GM21381 (cell line): ENCODE measurements around the gene MTFP1.

Experiments
- ATAC-seq: cut with Tn5 transposase; IDR thresholded peaks from one replicate; pipeline ENCODE4 v1.9.1; 2021; ENCODE audit warnings: mild to moderate bottlenecking, moderate library complexity; ENCODE audit not compliant: unreplicated experiment

Gene MTFP1, protein sequence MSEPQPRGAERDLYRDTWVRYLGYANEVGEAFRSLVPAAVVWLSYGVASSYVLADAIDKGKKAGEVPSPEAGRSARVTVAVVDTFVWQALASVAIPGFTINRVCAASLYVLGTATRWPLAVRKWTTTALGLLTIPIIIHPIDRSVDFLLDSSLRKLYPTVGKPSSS

DNA sequence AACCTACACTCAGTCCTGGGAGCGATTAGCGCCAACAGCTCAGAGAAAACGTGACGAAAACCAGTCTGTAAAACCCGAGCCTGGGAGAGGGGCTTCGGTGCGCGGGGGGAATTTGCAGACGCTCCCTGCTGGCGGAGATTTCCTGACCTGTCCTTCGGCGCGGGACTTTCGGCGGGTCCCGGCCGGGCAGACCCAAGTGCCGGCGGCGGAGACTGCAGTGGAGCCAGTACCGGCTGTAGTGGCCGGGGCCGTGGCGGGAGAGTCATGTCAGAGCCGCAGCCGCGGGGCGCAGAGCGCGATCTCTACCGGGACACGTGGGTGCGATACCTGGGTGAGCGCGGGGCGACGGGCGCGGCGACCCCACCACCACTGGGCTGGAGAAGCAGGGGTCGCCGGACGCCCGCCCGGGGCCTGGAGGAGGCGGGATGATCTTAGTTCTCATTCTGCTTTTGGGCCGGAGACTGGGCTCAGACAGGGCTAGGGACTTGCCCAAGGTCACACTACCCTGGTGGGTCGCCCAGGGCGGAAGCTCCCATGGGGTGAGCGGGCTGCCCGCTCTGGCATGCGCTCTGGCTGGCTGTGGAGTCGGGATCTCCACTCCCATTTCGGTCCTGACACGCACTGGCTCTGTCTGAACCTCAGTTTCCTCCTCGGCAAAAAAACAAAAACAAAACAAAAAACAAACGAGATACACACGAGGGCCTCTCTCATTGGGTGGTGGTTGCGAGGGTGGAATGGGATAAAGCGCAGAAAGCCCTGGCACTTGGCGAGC, at the start of gene MTFP1:
TSS of gene MTFP1 (plus strand) at position 153 of the 772 bp plus-strand sequence. CDS start at position 265, 112 bp downstream.
- ATAC-seq: no peak

DNA sequence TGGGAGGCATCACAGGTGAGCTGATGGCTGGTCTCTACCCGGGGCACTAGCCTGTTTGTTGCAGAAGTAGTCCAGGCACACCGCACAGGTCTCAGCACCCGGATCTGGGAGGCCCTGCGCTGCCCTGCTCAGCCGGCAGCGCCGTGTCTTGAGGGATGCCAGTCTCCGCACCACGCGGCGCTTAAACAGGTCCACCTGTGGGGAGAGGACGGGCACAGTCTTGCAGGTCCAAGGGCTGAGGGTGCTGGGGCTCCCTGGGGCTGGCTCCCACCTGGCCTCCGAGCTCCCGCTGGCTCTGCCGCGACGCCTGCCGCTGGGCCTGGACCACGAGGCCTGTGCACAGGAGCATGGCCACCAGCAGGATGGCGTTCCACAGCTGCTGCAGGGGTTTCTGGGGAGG, 45.6 kb upstream of the MTFP1 start:
- ATAC-seq: no peak

DNA sequence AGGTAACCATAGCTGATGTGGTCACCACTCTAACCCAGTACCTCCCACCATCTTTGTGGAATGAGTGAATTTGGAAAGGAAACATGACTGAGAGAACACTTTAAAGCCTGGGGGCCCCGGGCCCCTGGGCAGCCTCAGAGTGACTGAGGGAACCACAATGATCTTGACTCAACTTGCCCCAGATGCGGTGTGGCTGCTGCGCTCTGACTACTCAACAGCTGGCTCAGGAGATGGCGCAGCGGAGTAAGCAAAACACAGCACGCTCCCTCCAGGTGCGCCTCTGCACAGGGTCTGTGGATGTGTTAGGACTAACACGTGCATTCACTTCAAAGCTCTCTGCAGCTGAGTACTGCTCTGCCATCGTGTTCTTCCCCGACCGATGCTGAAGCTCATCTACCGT, 44.3 kb upstream of the MTFP1 start:
- no peak for ATAC-seq

DNA sequence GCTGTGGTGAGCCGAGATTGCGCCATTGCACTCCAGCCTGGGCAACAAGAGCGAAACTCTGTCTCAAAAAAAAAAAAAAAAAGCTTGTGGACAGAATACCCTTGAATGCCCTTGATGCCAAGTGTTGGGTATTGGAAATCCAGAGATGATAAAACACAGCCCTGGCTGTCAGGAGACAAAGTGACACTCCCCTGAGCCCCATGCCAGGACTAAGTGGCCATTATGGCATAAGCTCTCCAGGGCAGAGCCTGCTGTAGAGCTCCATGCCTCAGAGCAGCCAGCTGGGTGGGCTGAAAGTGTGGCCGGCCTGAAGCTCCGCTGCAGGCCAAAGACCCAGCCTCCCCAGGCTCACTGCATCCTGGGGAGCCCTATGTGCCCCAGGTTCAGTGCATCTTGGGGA, 43.2 kb upstream of the MTFP1 start:
- ATAC-seq: no peak

DNA sequence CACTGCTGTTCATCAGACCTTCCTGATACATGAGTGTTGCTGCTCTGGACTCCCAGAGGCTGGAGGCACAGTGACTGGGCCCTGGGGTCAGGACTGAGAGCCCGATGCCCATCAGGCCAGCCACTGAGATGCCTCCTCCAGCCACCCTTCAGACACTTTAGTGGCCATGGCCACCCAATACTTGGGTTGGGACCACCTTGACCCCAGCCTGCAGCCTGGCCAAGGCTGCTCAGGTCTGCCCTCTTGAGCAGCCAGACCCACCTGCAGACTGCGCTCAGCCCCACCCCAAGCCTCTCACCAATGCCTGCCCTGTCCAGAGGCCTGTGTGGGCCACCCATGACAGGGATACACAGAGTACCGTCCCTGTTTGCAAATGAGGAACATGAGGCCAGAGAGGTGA, 42.5 kb upstream of the MTFP1 start:
- ATAC-seq: no peak

DNA sequence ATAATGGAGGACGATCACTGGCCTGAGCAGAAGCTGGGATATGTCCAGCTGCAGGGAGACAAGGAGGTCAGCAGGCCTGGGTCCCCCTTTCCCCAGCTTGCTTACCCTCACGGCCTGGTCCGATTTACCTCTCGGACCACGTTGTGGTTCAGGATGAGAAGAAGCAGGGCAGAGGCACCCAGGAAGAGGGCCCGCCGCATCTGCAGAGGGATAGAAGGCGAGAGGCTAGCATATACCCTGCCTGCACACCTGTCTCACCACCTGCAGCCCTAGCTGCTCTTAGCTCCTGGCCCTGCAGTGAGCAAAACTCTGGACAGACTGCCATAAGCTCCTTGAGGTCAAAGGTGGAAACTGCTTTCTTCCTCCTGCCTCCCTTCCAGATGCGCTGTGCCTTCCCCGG, 39.6 kb upstream of the MTFP1 start:
- ATAC-seq: no peak

DNA sequence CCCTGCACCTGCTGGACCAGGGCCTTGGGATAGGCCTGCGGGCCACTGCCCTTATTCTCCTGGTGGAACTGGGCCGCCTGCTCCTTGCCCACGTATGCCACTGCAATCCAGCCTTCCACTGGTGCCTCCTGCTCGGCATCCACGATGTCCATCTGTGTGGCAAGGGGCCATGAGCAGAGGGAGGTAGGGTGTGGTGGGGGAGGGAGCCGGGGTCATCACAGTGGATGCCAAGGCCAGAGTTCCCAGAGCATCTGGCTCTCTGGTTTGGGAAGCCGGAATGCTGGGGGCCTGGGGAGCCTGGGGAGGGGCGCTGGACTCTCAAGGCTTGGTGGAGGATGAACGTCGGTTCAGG, 39.0 kb upstream of the MTFP1 start:
- ATAC-seq: no peak

DNA sequence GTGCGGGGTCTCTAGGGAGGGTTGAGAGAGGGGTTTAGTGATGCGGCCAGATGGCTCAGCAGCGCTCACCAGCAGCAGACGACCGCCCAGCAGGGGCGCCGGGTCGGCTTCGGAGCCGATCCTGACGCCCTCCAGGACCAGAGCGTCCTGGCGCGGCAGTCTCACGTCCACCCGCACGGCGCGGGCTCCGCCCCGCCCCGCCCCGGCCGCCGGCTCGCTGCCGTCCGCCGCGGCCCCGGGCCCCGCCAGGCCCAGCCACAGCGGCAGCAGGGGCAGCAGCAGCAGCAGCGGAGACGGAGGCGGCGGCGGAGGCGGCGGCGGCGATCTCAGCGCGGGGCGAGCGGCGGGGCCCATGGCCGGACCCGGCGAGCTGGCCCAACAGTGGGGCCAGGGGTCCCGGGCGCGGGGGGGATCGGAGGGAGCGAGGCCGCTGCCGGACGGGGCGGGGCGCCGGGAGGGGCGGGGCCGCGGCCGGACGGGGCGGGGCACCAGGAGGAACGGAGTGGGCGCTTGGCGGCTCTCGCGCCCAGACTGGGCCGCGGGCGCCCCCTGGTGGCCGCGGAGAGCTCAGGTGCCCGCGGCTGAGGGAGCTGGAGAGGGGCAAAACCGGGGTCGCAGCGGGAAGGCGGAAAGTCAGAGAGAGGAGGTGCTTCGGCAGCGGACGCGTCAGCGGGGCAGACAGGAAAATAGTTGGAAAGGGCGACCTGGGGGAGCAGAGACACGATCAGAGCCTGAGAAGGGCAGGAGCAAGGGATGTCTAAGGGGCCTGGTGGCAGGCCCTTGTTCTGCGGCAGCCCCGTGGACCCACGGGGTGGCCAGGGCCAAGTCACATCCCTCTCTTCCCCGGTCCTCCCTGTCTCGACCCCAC, 38.4 kb upstream of the MTFP1 start, which contains the start of gene RNF215:
TSS of gene RNF215 (minus strand) at position 452 of the 868 bp plus-strand sequence. CDS start at position 354, 98 bp downstream.
- peak; percentile 80 for ATAC-seq

DNA sequence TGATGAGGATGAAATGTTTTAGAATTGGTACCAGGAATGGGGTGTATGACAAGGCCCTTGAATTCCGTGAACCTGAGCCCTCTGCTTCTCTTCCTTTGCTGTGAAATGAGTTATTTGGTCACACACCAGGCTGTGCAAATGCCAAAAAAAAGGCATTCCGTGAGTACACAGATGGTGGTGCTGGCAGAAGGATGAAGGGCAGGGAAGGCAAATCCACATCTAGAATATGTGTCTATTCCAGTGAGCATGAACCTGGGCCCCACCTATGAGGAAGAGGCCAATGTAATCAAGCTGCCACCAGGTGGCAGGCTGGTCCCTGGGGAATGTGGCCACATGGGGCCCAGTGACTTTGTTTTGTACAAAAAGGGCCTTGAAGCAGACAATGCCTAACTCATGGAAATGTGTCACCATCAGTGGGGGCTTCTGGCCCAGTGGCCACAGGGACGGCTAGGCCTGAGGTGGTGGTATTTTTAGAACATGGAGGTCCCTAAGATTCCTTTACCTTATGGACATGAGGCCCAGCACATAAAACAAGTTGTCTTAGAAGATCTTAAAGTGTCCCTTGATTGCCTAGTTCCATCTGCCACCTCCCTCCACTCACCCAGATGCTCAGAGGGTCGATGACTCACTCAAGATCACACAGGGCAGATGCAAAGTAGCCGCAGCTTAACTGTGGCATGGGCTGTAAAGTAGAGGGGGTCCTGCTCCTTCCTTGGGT, 34.4 kb upstream of the MTFP1 start:
- ATAC-seq: no peak

DNA sequence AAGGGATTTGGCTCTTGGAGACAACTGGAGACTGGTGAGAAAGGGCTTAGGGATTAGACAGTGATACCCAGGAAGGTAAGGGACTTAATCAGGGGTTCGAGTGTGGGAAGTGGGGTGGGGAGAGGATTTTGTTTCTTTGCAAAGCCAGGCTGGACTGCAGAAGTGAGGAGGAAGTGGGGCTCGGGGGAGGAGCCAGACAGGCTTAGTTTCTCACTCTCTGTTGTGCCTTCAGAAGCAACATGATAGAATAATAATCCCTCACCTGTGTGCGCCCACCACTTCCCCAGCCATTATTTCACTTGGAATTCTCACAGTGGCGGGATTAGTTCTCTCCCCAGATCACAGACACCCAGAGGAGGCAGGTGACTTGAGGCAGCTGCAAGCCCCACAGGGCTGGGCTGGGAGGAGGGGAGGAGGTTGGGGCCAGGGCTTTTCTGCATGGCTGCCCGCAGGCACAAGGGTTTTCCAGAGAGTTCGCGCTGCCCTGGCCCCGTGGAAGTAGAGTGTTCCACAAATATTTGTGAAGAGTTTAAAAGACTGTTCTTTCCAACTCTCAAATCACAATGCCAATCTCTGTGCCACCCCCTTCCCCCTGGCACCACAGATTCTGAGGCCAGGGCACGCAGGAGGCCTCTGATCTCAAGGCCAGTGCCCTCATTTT, 32.8 kb upstream of the MTFP1 start:
- no peak for ATAC-seq

DNA sequence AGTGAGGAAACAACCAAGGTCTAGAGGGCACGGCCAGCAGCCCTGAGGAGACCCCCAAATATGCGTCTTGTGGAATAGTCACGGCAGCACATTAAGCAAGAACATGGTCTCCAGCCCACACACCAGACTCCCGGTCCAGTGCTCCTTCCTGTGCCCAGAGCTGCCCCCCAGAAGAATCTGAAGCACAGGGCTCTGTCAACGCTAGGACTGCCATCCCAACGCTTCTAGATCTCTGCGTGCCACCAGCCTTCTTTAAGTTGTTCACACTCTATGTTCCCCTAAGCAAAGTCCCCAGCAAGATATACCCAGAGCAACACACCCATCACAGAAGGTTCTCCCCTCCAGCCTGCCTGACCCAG, 32.3 kb upstream of the MTFP1 start:
- no peak for ATAC-seq

DNA sequence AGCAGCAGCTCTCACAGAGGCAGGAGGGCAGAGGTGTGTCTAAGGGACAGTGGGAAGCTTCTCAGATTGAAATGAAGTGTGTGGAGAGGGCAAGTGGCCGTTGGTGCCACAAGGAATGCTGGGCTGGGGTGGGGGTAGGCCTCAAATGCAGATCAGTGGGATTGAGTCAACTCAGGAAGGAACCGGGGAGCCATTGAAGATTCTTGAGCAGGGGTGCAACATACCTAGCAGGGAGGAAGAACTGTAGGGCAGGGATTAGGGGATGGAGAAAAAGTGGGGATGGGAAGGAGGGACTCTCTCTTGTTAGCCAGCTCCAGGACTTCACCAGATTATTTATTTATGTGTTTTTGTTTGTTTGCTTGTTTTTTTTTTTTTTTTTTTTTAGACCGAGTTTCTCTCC, 31.7 kb upstream of the MTFP1 start:
- ATAC-seq: no peak

DNA sequence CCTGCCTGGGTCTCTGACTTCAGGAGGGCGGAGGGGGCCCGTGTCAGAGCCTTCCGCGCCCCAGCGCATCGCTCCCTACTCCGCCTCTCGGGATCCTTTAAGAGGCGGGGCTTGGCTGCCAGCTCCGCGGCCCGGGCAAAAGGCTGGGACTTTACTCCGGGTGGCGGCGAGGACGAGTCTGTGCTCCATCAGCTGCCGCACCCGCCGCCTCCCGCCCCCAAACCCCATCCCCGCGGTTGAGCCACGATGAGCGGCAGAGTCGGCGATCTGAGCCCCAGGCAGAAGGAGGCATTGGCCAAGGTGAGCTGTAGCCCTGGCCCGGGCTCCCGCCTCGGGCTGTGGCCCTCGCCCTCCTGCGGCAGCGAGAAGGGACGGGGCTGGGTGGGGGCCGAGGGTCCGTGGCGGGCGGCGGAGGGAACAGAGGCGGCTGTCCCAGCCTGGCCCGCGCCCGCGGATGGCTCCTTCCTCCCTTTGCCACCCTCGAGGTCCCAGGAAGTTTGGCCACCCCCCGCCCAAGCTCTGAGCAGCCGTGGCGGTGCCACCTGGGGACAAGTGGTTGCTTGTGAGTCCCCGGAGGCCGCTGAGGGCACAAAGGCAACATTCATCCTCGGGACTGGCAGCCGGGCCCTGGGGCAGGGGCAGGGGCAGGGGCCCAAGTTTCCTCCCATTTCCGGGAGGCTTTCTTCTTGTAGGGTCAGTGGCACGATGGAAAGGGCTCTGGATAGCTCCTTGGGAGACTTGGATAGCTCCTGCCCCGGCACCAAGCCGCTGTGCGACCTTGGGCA, 28.5 kb upstream of the MTFP1 start, which contains the start of gene SEC14L2:
TSS of gene SEC14L2 (plus strand) at position 148 of the 785 bp plus-strand sequence. CDS start at position 247, 99 bp downstream.
- no peak for ATAC-seq

DNA sequence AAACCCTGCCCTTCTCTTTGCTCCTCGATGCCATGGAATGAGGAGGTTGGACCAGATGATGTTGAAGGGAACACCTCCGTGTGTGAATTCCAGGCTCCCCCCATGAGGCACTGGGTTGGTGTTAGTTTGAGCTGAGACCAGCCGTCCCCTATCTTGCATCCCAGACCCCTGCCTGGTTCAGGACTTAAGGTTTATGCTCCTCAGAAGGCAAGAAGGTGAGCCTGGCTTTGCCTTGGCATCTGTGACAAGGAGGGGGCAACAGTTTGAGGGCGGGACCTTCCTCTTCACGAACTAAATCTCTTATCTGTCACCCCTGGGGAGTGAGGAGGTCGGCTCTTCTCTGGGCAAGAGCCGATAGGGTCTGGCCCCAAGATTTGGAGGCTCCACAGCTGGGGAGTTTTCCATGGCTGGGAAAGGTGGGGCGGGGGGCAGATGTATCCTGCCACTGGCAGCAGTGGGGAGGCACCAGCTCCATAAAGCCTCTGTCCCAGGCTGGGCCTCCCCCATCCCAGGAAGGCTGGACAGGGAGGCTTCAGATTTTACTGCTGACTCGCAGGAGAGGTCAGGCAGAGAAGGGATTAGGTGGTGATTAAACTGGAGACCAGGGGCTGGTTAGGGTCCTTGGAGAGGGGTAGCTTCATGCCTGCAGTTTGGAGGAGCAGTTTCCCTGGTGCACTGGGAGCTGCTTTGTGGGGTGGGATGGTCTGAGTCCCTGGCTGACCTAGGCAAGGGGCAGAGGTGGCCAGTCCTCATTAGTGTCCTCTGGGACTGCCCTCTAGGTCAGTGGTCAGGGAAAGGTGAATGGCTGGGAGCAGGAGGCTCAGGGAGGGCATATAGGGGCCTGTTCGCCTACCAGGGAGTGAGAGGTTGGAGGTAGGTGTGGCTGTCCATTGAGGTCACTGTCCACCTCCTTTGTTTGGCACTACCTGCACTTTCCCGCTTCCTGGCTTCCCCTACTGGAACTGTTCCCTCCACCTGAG, 27.6 kb upstream of the MTFP1 start:
- ATAC-seq: no peak

DNA sequence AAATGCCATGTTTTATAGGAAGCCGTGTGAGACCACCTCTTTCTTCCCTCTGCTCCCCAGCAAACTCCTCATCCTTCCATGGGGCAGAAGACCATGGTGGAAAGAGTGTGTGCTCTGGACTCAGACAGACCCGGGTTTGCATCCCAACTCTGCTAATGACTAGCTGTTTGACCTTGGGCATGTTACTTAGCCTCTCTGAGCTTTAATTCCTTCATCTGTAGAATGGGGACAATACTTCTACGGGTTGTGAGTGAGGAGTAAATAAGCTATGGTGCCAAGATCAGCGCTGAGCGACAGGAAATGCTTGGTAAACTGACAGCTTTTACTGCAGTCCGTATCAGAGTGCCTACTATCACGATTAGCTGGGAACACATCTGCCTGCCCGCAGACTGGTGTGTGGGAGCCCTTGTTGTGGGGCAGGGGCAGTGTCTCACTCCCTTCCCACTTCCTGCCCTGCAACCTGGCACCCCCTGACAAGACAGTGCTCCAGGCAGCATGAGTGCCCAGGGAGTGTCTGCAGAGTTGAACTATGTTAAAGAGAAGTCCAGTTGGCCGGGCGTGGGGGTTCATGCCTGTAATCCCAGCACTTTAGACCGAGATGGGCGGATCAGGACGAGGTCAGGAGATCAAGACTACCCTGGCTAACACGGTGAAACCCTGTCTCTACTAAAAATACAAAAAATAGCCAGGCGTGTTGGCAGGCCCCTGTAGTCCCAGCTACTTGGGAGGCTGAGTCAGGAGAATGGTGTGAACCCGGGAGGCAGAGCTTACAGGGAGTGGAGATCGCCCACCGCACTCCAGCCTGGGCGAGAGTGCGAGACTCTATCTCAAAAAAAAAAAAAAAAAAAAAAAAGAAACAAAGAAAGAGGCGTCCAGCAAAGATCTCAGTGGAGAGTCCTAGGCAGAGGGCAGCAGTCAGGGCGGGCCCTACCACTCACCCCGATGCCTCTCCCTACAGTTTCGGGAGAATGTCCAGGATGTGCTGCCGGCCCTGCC, 26.6 kb upstream of the MTFP1 start:
- no peak for ATAC-seq

DNA sequence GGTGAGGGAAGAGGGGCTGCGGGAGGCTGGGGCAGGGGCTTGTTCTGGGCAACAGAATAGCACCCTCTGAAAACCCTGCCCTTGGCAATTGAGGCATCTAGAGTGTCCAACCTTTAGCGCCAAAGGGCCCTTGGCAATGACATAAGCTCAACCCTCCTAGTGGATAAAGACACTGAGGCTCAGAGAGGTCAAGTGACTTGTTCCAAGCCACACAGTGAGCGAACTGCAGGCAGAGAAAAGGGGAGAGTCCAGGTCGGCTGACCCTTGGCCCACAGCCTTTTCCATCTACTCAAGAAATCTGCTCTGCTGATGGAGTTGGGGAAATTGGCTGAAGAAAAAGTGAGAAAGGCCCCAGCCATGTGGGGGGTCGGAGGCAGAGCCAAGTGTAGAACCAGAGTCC, 25.9 kb upstream of the MTFP1 start:
- no peak for ATAC-seq

DNA sequence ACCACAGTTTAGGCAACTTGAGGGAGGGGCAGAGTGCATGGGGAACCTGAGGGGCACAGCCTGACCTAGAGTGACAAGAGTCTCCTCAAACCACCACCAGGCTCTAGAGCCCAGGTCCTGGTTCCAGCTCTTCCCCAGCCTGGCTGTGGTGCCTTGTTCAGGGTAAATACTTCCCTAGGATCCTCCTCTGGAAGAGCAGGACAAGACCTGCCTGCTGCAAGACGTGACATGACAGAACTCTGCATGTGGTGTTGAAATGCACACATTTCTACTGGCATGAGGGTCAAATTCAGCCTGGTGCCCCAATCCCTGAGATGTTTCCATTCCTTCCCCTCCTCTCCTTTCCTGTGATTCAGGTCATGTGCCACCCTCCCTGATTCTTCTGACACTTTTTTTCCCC, 25.4 kb upstream of the MTFP1 start:
- no peak for ATAC-seq
